ENCODE measurements around the gene CPM.

CPM gene

GRCh38 chr12:68901145-68901544 is 31.8 kb downstream of the CPM start:
- DNase-seq (no peak), ATAC-seq (no peak)
- no peaks in the 10 kb centered on the region for H3K4me1 Mint-ChIP-seq
- no peak overlapping the region for H3K27ac Mint-ChIP-seq
- H3K27me3 Mint-ChIP-seq = peaks cover 7% of the 10 kb centered on the region
- no peak overlapping the region for H3K4me3 Mint-ChIP-seq
- H3K9me3 Mint-ChIP-seq = no peaks in the 10 kb centered on the region

DNA sequence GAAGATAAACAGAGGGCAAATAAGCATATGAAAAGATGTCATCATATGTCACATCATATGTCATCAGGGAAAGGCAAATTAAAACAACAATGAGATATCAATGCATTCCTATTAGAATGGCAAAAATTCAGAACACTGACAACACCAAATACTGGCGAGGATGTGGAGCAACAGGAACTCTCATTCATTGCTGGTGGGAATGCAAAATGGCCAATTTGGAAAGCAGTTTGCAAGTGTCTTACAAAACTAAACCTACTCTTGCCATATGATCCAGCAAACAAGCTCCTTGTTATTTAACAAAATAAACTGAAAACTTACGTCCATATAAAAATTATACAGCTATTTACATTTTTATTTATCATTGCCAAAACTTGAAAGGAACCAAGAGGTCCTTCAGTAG is 32.7 kb downstream of the CPM start:
- no peak for ATAC-seq
- Mint-ChIP-seq H3K27ac (no peak overlapping the region), H3K9me3 (no peaks in the 10 kb centered on the region), H3K4me1 (no peaks in the 10 kb centered on the region), H3K27me3 (peaks cover 7% of the 10 kb centered on the region), H3K4me3 (no peak overlapping the region)
- DNase-seq = no peak

- no peak overlapping the region for H3K27ac Mint-ChIP-seq
- no peaks in the 10 kb centered on the region for H3K4me1 Mint-ChIP-seq
- peaks cover 7% of the 10 kb centered on the region for H3K27me3 Mint-ChIP-seq
- no peak for DNase-seq
- no peaks in the 10 kb centered on the region for H3K9me3 Mint-ChIP-seq
- no peak for ATAC-seq
- H3K4me3 Mint-ChIP-seq = no peak overlapping the region
These were observed 33.7 kb downstream of the CPM start for GRCh38 chr12:68899251-68899771.

GRCh38 chr12:68896881-68897540 is 36.0 kb downstream of the CPM start:
- H3K27ac Mint-ChIP-seq = no peak overlapping the region

DNA sequence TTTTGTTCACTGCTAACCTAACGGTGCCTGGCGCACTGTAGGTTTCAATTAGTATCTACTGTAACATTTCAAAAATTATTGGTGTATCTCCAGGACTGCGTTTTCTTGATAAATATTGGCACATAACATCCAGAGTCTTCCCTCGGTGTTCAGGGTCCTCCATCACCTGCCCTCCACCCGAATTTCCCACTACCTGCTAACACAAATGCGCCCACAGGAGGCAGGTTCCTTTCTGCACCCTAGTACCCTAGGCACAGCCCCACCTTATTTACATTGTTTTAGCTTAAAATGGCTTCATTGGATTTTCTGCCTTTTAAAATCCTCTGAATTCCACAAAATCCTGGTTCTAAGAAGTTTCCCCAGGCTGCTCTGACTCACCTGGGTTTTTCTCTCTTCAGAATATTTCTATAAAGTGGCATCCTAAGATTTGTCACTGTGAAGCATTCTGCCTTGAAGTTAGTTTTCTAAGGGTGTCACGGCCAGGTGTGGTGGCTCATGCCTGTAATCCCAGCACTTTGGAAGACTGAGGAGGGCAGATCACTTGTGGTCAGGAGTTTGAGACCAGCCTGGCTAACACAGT is 38.6 kb downstream of the CPM start:
- H3K27me3 Mint-ChIP-seq = no peaks in the 10 kb centered on the region
- no peak overlapping the region for H3K4me3 Mint-ChIP-seq
- ATAC-seq (no peak), DNase-seq (no peak)
- H3K9me3 Mint-ChIP-seq = no peaks in the 10 kb centered on the region
- H3K4me1 Mint-ChIP-seq = peaks cover 20% of the 10 kb centered on the region
- no peak overlapping the region for H3K27ac Mint-ChIP-seq

More at GRCh38 chr12:68896881-68897540, 36.0 kb downstream of the CPM start:
- H3K4me1 Mint-ChIP-seq = peaks cover 4% of the 10 kb centered on the region
- H3K9me3 Mint-ChIP-seq = no peaks in the 10 kb centered on the region
- H3K27me3 Mint-ChIP-seq = peaks cover 7% of the 10 kb centered on the region
- no peak for ATAC-seq
- no peak for DNase-seq
- no peak overlapping the region for H3K4me3 Mint-ChIP-seq

DNA sequence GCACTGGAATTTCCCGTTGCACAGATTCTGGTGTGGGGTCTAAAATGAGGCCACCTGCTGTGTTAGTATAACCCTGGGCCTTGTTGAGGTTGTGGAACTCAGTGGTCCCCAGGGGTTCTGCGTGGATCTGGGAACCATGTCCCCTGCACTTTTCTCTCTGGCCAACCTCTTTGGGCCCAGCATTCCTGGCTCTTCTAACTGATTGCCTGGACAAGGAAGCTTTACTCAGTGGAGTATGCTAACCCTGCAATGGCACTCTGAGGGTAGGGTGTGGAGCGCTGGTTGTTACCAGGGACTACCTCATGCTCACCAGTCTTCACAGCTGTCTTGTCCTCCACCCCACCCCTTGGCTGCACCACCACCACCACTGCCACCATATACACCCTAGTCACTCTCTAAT is 39.2 kb downstream of the CPM start:
- no peak overlapping the region for H3K27ac Mint-ChIP-seq

DNA sequence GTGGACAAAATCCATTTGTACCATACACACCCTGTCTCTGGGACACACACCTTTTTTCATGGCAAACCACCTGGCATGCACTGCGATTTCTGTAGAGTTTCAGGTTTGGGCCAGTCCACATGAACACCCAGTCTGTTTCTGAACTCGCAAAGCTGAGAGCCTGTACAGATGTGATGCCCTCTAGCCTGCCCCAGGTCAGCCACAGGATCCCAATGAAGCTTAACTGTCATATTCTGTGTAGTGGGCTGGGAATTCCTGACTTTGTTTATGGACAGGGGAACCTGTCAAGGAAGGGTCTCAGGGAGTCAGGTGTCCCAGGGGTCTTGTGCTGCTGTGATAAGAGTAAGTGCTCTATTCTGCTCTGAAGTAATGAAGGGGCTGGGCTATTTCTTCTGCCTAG is 39.8 kb downstream of the CPM start:
- no peak for DNase-seq
- no peaks in the 10 kb centered on the region for H3K27me3 Mint-ChIP-seq
- H3K4me3 Mint-ChIP-seq = no peak overlapping the region
- H3K27ac Mint-ChIP-seq = no peak overlapping the region
- H3K4me1 Mint-ChIP-seq = peaks cover 20% of the 10 kb centered on the region
- H3K9me3 Mint-ChIP-seq = no peaks in the 10 kb centered on the region
- ATAC-seq = no peak

More for the DNA sequence above, 39.2 kb downstream of the CPM start:
- no peaks in the 10 kb centered on the region for H3K27me3 Mint-ChIP-seq
- no peak for DNase-seq
- H3K4me1 Mint-ChIP-seq = peaks cover 20% of the 10 kb centered on the region
- H3K9me3 Mint-ChIP-seq = no peaks in the 10 kb centered on the region
- no peak overlapping the region for H3K4me3 Mint-ChIP-seq
- no peak for ATAC-seq

DNA sequence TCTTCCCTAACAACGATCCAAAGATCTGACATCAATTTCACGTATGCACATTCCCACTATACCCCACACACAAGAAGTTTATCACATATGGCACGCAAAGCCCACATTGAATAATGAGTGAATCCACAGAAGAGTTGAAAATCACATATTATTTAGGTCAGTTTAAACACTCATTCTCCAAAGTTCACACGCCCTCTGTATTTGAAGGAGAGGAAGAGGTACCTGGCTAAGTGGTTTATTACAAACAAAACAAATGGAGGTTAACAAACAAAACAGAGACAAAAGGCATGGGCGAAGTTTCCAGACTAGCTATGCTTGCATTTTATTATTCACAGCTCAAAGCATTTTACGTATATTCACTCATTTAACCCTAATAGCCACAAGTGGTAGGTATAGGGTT is 41.8 kb downstream of the CPM start:
- DNase-seq (no peak), ATAC-seq (no peak)
- Mint-ChIP-seq H3K4me1 (peaks cover 20% of the 10 kb centered on the region), H3K27ac (no peak overlapping the region), H3K9me3 (no peaks in the 10 kb centered on the region), H3K27me3 (no peaks in the 10 kb centered on the region), H3K4me3 (no peak overlapping the region)

GRCh38 chr12:68890701-68891113 is 42.3 kb downstream of the CPM start:
- ATAC-seq (no peak), DNase-seq (no peak)
- no peak overlapping the region for H3K4me3 Mint-ChIP-seq
- no peaks in the 10 kb centered on the region for H3K9me3 Mint-ChIP-seq
- no peak overlapping the region for H3K27ac Mint-ChIP-seq
- no peaks in the 10 kb centered on the region for H3K27me3 Mint-ChIP-seq
- peaks cover 20% of the 10 kb centered on the region for H3K4me1 Mint-ChIP-seq

DNA sequence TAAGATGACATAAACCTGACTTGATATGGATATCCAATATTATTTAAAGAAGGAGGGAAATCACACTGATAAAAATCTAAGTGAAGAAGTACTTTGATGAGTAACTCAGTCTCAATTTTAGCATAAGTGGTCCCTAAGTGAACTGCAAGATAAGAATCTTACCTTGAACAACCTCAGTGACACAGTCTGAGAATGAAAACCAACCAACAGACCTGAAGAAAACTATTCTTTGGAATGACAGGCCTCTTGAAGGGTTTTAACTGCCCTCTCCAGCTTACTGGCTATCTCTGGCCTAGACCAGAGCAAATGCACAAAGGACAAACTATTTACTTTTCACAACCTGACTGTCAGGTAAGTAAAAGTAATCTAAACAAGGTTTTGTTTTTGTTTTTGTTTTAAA is 44.7 kb downstream of the CPM start:
- Mint-ChIP-seq H3K27ac (no peak overlapping the region), H3K27me3 (no peaks in the 10 kb centered on the region), H3K4me3 (no peak overlapping the region), H3K9me3 (no peaks in the 10 kb centered on the region), H3K4me1 (peaks cover 20% of the 10 kb centered on the region)
- DNase-seq = no peak
- peak; percentile 61 for ATAC-seq

DNA sequence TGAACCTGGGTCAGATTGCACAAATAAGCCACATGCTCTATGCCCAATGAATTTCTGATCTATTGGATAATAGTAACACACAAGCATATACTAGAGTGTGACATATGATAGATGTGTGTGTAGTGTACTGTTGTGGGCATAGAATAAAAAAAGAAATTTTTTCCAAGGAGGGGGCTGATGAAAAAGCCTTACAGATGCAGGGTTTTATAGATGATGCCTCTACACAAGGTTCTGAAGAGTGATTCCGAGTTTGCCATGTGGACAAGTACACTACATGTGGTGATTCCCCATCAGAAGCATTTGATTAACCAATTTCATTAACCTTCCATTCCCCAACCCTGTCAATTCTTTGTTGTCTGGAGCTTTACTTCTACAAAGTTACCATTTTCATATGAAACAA is 45.3 kb downstream of the CPM start:
- H3K9me3 Mint-ChIP-seq = no peaks in the 10 kb centered on the region
- no peaks in the 10 kb centered on the region for H3K27me3 Mint-ChIP-seq
- H3K4me1 Mint-ChIP-seq = peaks cover 20% of the 10 kb centered on the region
- H3K4me3 Mint-ChIP-seq = no peak overlapping the region
- ATAC-seq (no peak), DNase-seq (no peak)
- no peak overlapping the region for H3K27ac Mint-ChIP-seq

- H3K4me3 Mint-ChIP-seq = no peak overlapping the region
- DNase-seq = no peak
- H3K27ac Mint-ChIP-seq = peak overlapping the region in 1 of 2 donors; percentile 31
- no peaks in the 10 kb centered on the region for H3K27me3 Mint-ChIP-seq
- ATAC-seq = no peak
- peaks cover 15% of the 10 kb centered on the region for H3K4me1 Mint-ChIP-seq
- peaks cover 0 to 4% of the 10 kb centered on the region in 2 donors for H3K9me3 Mint-ChIP-seq
These were observed 46.1 kb downstream of the CPM start for GRCh38 chr12:68886636-68887572.

GRCh38 chr12:68885381-68885780 is 47.6 kb downstream of the CPM start:
- Mint-ChIP-seq H3K27ac (no peak overlapping the region), H3K4me1 (peaks cover 5% of the 10 kb centered on the region), H3K27me3 (no peaks in the 10 kb centered on the region), H3K9me3 (peaks cover 0 to 4% of the 10 kb centered on the region in 2 donors), H3K4me3 (no peak overlapping the region)
- ATAC-seq = no peak
- no peak for DNase-seq

GRCh38 chr12:68884251-68884650 is 48.7 kb downstream of the CPM start:
- peaks cover 0 to 4% of the 10 kb centered on the region in 2 donors for H3K9me3 Mint-ChIP-seq
- no peaks in the 10 kb centered on the region for H3K27me3 Mint-ChIP-seq
- no peak for ATAC-seq
- no peak overlapping the region for H3K4me3 Mint-ChIP-seq
- no peak for DNase-seq
- H3K4me1 Mint-ChIP-seq = no peaks in the 10 kb centered on the region
- H3K27ac Mint-ChIP-seq = no peak overlapping the region

DNA sequence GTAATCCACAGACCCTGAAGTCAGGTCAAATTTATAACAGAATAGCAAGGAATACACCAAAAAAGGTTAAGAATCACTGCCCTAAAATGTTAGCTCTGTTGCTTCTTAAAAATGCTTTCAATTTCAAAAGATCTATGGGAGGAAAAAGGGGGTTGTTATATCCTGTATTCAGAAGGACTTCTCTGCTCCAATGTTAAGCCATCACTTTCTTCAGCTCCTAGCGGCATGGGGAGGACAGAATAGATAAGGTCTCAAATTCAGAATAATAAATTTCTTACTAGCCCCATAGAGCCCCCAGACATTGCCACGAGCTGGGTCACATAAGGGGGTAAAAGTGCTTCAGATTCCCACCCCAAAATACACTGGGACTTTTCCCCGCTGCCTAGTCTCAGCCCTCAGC is 49.8 kb downstream of the CPM start:
- DNase-seq (no peak), ATAC-seq (no peak)
- Mint-ChIP-seq H3K27me3 (no peaks in the 10 kb centered on the region), H3K4me3 (no peak overlapping the region), H3K27ac (no peak overlapping the region), H3K9me3 (peaks cover 7 to 9% of the 10 kb centered on the region in 2 donors), H3K4me1 (no peaks in the 10 kb centered on the region)
